ENCODE data around the gene OTOR. TPM values are rescaled to one million over a fixed set of nuclear protein-coding genes. Genes with fewer than 3 reads are reported as not detected.

OTOR gene
- total RNA-seq, 4 donors from 2014 or later = not detected

DNA sequence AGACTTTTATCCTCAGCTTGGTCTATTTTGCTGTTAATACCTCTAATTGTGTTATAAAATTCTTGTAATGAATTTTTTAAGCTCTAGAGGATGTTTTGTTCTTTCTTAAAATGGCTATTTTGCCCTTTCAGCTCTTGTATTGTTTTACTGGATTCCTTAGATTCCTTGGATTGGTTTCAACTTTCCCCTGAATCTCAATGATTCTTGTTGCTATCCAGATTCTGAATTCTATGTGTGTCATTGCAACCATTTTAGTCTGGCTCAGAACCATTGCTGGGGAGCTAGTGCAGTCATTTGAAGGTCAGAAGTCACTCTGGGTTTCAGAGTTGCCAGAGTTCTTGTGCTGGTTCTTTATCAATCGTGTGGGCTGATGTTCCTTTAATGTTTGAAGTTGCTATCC, 37.1 kb downstream of the OTOR start:
- no peaks in the 10 kb centered on the region for H3K9me3 ChIP-seq
- no peaks in the 10 kb centered on the region for H3K4me1 ChIP-seq
- no peak for TF ChIP-seq POLR2A (IDR thresholded peaks at IDR 0.05)
- TF ChIP-seq, protein P1, sequence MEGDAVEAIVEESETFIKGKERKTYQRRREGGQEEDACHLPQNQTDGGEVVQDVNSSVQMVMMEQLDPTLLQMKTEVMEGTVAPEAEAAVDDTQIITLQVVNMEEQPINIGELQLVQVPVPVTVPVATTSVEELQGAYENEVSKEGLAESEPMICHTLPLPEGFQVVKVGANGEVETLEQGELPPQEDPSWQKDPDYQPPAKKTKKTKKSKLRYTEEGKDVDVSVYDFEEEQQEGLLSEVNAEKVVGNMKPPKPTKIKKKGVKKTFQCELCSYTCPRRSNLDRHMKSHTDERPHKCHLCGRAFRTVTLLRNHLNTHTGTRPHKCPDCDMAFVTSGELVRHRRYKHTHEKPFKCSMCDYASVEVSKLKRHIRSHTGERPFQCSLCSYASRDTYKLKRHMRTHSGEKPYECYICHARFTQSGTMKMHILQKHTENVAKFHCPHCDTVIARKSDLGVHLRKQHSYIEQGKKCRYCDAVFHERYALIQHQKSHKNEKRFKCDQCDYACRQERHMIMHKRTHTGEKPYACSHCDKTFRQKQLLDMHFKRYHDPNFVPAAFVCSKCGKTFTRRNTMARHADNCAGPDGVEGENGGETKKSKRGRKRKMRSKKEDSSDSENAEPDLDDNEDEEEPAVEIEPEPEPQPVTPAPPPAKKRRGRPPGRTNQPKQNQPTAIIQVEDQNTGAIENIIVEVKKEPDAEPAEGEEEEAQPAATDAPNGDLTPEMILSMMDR (IDR thresholded peaks at IDR 0.05 in 4 of 5, conservative IDR thresholded peaks at IDR 0.05 in 1 of 5) = no peak
- DNase-seq (no peak), ATAC-seq (no peak)
- in situ Hi-C loops (cut with MboI; ENCODE audit: low sequenced_read_pairs in 4 of 4) = no loop called here
- no peak overlapping the region for H3K4me3 ChIP-seq
- H3K36me3 ChIP-seq = no peaks in the 10 kb centered on the region
- intact Hi-C loops (cut with DNase I; ENCODE audit: low total_unique reads) = no loop called here
- no peak overlapping the region for H3K27ac ChIP-seq
- no peaks in the 10 kb centered on the region for H3K27me3 ChIP-seq

Other genes starting within 250 kb of the OTOR start
- 10 to 100 TPM; 13.4 to 23.9 (median 20.0) TPM for gene KIF16B, start 174.9 kb upstream of the OTOR start, total RNA-seq
- 10 to 100 TPM; 18.6 to 37.5 (median 31.7) TPM for gene SNRPB2, start 18.3 kb upstream of the OTOR start, total RNA-seq

All from gastrocnemius medialis (tissue), 4 donors.